HG02763 (cell line): ENCODE results near the gene NPAS1.
"Not testable (repeated sequence)": the region's sequence is repeated elsewhere in the genome, so short reads cannot be mapped to it uniquely, and the experiment has no call there.

Experiments
- ATAC-seq: cut with Tn5 transposase; IDR thresholded peaks from one replicate; pipeline ENCODE4 v1.9.1; 2021; ENCODE audit warnings: mild to moderate bottlenecking, moderate library complexity; ENCODE audit not compliant: unreplicated experiment

NPAS1 gene

DNA sequence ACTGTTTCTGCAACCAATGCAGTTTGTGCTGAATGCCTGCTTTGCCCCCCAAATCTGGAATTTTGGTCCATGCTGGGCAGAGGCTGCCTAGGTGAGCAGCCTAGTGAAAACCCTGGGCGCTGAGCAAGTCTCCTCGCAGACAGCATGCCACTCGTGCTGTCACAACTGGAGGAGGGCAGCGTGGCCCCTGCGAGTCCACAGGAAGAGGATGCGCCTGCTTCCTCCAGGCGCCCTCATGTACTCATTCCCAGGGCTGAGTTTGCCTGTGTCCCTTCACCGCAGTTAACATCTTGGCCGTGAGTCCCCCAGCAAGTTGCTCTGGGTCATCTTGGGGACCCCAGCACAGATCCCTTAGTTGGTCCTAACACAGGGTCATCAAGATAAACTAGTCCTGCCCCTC, 55.0 kb downstream of the NPAS1 start:
- no peak for ATAC-seq

- no peak for ATAC-seq
These were observed 55.7 kb downstream of the NPAS1 start for GRCh38 chr19:47075179-47075810.

GRCh38 chr19:47075941-47076340, 56.3 kb downstream of the NPAS1 start:
- no peak for ATAC-seq

GRCh38 chr19:47078351-47078750, 58.7 kb downstream of the NPAS1 start:
- not testable (repeated sequence) for ATAC-seq

- no peak for ATAC-seq
These were observed 61.5 kb downstream of the NPAS1 start for GRCh38 chr19:47081095-47081494.

- ATAC-seq, result no peak
These were observed 62.9 kb downstream of the NPAS1 start for GRCh38 chr19:47082493-47082892.

GRCh38 chr19:47084879-47085439, 65.3 kb downstream of the NPAS1 start:
- no peak for ATAC-seq

GRCh38 chr19:47086280-47086679, 66.6 kb downstream of the NPAS1 start:
- no peak for ATAC-seq

DNA sequence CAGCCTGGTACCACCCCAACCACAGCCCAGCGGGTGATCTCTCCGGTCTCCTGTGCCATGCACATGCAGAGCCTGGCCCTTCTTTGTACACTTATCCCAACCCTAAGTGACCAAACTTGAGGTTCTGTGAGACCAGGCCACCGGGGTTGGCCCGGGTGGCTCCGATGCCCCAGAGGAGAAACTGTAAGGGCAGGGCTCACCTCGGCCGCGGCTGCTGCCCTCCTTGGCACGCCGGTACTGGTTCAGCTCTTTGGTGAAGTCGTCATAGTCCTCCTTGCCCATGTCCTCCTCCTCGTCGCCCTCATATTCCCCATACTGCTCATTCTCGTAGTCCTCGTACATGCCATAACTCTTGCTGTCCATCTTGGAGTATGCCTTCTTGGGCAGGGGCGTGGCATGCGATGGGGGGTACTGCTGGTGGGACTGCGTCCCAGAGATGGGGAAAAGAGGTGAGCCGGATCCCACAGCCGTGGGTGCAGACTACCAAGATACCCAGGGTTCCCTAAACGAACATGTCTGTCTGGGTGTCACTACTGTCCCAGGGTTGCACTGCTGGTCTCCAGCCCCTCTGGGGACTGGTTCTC, 70.2 kb downstream of the NPAS1 start:
- no peak for ATAC-seq

GRCh38 chr19:47093254-47093653, 73.6 kb downstream of the NPAS1 start:
- ATAC-seq, result no peak

- no peak for ATAC-seq
These were observed 74.2 kb downstream of the NPAS1 start for GRCh38 chr19:47093841-47094240.

DNA sequence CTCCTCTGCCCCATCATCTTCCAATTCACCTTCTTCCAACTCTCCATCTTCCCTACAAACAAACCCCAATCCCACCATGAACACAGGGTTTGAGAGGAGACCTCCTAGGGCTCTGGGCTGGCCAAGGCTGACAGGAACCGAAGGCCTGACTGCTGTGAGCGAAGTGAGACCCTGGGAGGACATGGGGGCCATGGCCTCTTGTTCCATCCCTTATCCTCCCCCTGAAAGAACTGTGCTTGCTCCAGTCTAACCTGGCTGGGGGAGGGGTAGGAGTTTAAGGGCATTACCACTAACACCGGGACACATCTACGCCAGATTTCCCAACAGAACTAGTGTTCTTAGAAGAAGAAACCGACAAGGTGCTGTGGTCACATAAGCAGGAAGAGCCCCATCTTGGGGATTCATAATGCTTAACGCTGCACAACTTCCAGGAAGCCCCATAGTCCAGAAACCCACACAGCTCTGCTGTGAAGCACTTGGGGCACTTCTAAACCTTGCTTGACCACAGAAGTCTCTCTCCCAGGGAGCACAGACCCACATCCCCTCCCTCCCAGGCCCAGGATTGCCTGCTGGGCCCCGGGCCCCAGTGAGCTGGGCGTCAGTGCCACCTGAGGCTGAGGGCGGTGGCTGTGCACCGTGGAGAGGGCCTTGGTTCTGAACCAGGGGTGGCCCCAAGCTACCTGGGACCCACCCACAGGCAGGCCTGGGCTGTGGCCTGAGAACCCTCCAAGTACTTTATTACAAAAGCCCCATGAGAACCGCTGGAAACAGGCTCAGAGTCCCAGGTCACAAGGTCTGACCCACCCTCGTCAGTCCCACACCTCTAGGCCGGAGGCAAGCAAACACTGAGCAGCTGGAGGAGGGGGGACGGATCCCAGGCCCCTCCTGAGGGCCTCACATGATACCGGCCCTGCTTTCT, 75.2 kb downstream of the NPAS1 start:
- no peak for ATAC-seq
